ENCODE results near the gene TUBB2A.
"Not testable (repeated sequence)": the region's sequence is repeated elsewhere in the genome, so short reads cannot be mapped to it uniquely, and the experiment has no call there.

GRCh38 chr6:3170676-3171075 lies 13.3 kb upstream of the TUBB2A start:
- not testable (repeated sequence) for TF ChIP-seq CTCF (conservative IDR thresholded peaks at IDR 0.05; ENCODE audit: low read depth, low read length); EZH2phosphoT487 (IDR thresholded peaks at IDR 0.05; ENCODE audit: borderline replicate concordance, low read length); EZH2 (IDR thresholded peaks at IDR 0.05; ENCODE audit: low read length, unreplicated experiment)
